ENCODE measurements around the gene ZSCAN16.

DNA sequence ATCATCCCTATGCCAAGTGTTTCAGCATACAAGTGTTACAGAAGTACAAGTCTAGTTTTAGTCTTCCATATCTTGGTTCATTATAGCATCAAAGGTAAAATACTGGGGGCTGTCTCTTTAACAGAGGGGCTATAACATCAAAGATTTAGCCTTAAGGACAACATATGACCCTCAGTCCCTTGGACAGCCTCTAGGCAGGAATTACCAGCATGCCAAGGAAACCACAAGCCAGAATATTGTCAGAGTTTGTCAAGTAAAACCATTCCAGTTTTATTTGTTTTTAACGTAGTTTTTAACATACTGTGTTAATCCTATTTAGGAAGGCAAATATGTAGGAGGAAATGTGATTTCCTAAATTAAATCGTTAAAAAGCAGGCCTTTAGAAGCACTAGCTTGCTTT is 35.8 kb downstream of the ZSCAN16 start:
- TF ChIP-seq, protein P1, sequence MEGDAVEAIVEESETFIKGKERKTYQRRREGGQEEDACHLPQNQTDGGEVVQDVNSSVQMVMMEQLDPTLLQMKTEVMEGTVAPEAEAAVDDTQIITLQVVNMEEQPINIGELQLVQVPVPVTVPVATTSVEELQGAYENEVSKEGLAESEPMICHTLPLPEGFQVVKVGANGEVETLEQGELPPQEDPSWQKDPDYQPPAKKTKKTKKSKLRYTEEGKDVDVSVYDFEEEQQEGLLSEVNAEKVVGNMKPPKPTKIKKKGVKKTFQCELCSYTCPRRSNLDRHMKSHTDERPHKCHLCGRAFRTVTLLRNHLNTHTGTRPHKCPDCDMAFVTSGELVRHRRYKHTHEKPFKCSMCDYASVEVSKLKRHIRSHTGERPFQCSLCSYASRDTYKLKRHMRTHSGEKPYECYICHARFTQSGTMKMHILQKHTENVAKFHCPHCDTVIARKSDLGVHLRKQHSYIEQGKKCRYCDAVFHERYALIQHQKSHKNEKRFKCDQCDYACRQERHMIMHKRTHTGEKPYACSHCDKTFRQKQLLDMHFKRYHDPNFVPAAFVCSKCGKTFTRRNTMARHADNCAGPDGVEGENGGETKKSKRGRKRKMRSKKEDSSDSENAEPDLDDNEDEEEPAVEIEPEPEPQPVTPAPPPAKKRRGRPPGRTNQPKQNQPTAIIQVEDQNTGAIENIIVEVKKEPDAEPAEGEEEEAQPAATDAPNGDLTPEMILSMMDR (IDR thresholded peaks at IDR 0.05), result no peak
- TF ChIP-seq POLR2AphosphoS5 (IDR thresholded peaks at IDR 0.05) (no peak), POLR2A (IDR thresholded peaks at IDR 0.05) (no peak), EP300 (IDR thresholded peaks at IDR 0.05) (no peak)

Data from suprapubic skin (tissue), 4 donors.